Measurements from ENCODE around the gene PRG2. TPM values are rescaled to one million over a fixed set of nuclear protein-coding genes. Genes with fewer than 3 reads are reported as not detected.

The PRG2 gene
- total RNA-seq, 2 experiments from 2014 or later, result 1.1 TPM; not detected in 1

DNA sequence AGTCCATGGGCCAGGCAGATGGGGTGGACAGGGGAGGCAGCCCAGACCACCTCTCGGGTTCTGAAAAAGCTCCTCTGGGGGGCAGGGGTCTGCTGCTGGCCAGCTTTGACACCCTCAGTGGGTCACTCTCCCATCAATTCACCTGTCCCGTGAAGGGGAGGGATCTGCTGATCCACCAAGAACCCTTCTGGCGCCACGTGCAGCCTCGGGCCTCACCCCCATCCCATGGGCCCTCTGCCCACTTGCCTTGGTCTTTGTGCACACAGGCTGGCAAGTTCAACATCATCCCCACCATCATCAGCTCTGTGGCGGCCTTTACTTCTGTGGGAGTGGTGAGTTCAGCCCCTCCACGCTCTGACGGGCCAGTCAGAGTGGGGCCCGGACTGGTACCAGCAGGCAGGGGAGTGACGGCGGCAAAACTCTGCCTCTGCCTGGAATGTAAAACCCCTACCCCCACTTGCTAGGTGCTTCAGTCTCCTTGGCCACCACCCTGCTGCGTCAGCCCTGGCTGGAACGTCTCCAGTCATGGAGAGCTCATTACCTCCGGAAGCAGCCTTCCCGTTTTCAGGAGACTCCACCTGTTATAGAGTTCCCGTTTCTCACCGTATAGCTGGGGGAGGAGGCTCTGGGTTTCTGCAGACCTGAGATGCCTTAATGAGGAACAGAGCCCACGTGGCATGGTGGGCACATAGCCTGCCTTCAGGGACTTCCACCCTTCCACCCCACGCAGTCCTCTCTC lies 22.2 kb downstream of the PRG2 start:
- no peaks in the 10 kb centered on the region for H4K20me1 ChIP-seq (ENCODE audit: insufficient read depth, low read length)
- no peak overlapping the region for H3K4me3 ChIP-seq (ENCODE audit: low read depth, low read length, poor library complexity, severe bottlenecking)
- H3K36me3 ChIP-seq (ENCODE audit: insufficient read depth, low read length), result no peaks in the 10 kb centered on the region
- BruUV-seq (replicated peaks), result no TSS peak
- ChIA-PET CTCF (ENCODE audit: unreplicated experiment) (no interaction called here), POLR2A (no interaction called here)
- H3K4me2 ChIP-seq (ENCODE audit: low read length), result no peak overlapping the region
- H3K9me3 ChIP-seq (ENCODE audit: low read length), result no peaks in the 10 kb centered on the region
- intact Hi-C loops (cut with micrococcal nuclease; ENCODE audit: unreplicated experiment), result no loop called here
- H2AFZ ChIP-seq (ENCODE audit: low read length), result no peak overlapping the region
- H3K79me2 ChIP-seq (ENCODE audit: insufficient read depth, low read depth, low read length), result no peaks in the 10 kb centered on the region
- H3K9me2 ChIP-seq (ENCODE audit: insufficient read depth, low read length), result no peaks in the 10 kb centered on the region
- no peaks in the 10 kb centered on the region for H3K4me1 ChIP-seq (ENCODE audit: insufficient read depth, low read length, poor library complexity, severe bottlenecking)
- H3K27ac ChIP-seq (ENCODE audit: low read depth, low read length, poor library complexity, severe bottlenecking), result no peak overlapping the region
- TF ChIP-seq EZH2phosphoT487 (IDR thresholded peaks at IDR 0.05; ENCODE audit: borderline replicate concordance, low read depth, low read length), result no peak
- TF ChIP-seq, protein P1, sequence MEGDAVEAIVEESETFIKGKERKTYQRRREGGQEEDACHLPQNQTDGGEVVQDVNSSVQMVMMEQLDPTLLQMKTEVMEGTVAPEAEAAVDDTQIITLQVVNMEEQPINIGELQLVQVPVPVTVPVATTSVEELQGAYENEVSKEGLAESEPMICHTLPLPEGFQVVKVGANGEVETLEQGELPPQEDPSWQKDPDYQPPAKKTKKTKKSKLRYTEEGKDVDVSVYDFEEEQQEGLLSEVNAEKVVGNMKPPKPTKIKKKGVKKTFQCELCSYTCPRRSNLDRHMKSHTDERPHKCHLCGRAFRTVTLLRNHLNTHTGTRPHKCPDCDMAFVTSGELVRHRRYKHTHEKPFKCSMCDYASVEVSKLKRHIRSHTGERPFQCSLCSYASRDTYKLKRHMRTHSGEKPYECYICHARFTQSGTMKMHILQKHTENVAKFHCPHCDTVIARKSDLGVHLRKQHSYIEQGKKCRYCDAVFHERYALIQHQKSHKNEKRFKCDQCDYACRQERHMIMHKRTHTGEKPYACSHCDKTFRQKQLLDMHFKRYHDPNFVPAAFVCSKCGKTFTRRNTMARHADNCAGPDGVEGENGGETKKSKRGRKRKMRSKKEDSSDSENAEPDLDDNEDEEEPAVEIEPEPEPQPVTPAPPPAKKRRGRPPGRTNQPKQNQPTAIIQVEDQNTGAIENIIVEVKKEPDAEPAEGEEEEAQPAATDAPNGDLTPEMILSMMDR (conservative IDR thresholded peaks at IDR 0.05; ENCODE audit: low read length), result no peak
- no peak for DNase-seq (ENCODE audit: low spot score)

DNA sequence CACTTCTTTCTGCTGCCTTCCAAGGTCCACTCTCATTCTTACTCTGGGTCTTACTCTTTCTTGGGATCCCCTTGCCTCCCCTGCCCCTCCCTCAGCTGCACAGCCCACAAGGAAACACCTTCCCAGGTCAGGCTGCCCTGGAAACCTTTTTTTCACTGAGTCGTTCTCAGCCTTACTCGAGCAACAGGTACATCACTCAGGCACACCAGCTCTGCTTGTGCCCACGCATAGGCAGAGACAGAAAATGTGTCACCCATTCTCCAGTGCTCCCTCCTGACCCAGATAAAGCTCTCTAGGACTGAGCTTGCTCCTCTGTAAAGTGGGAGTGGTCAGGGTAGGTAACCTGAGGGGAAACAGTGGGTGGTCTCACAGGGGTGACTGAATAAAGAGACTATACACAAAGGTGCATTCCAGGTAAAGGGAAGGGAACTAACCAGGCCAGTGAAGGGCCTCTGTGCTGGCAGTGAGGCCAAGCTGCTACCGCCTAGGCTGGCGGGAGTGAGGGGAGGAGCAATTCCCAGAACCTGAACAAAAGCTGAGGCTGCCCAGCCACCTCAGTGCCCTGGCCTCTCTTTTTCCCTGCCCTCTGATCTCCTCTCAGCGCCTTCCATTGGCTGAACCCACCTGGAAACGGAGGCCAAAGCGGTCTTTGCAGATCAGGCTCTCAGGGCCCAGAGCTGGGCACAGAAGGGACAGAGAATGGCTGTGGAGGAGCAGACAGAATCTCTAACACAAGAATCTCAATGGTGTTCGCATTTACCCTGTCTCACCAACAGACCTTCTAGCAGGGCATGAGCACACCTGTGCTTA lies 25.4 kb downstream of the PRG2 start:
- CTCF ChIA-PET (ENCODE audit: unreplicated experiment), result interaction anchor here (0.6 kb wide), 1 partner anchor 19 kb away, joined by 6 read pairs; no protein-coding TSS in a partner anchor

More for the DNA sequence above, 25.4 kb downstream of the PRG2 start:
- DNase-seq (ENCODE audit: low spot score), result no peak
- Histone ChIP-seq H2AFZ (ENCODE audit: low read length) (no peak overlapping the region), H3K4me3 (ENCODE audit: low read depth, low read length, poor library complexity, severe bottlenecking) (no peak overlapping the region), H4K20me1 (ENCODE audit: insufficient read depth, low read length) (no peaks in the 10 kb centered on the region), H3K4me1 (ENCODE audit: insufficient read depth, low read length, poor library complexity, severe bottlenecking) (no peaks in the 10 kb centered on the region), H3K27ac (ENCODE audit: low read depth, low read length, poor library complexity, severe bottlenecking) (no peak overlapping the region), H3K9me3 (ENCODE audit: low read length) (no peaks in the 10 kb centered on the region), H3K4me2 (ENCODE audit: low read length) (no peak overlapping the region), H3K36me3 (ENCODE audit: insufficient read depth, low read length) (no peaks in the 10 kb centered on the region), H3K9me2 (ENCODE audit: insufficient read depth, low read length) (no peaks in the 10 kb centered on the region), H3K79me2 (ENCODE audit: insufficient read depth, low read depth, low read length) (no peaks in the 10 kb centered on the region)
- BruUV-seq (replicated peaks), result no TSS peak
- intact Hi-C loops (cut with micrococcal nuclease; ENCODE audit: unreplicated experiment), result no loop called here
- POLR2A ChIA-PET, result no interaction called here
- TF ChIP-seq EZH2phosphoT487 (IDR thresholded peaks at IDR 0.05; ENCODE audit: borderline replicate concordance, low read depth, low read length), result no peak
- TF ChIP-seq, protein P1 (conservative IDR thresholded peaks at IDR 0.05; ENCODE audit: low read length), result no peak
